Bronchial epithelial cell (primary cell): ENCODE measurements around the gene MGLL. TPM values are rescaled to one million over a fixed set of nuclear protein-coding genes. Genes with fewer than 3 reads are reported as not detected.
A peak's percentile ranks its signal among the peaks of the same experiment; 100 is the strongest.

Source experiments
- DNase-seq: peaks from one replicate; pipeline ENCODE4 v3.0.0-alpha.2; 2010; ENCODE audit warnings: low read depth
- FAIRE-seq: peaks from 2 replicates; lab custom pipeline; 2011; peaks lifted over from hg19 to GRCh38; lab: Jason Lieb, UNC
- H3K27me3 ChIP-seq: 2 replicates; pipeline ENCODE4 v1.5.1; 2011; ENCODE audit warnings: low read length; ENCODE audit not compliant: control insufficient read depth, insufficient read depth
- H3K36me3 ChIP-seq: 2 replicates; pipeline ENCODE4 v1.5.1; 2011; ENCODE audit warnings: low read length; ENCODE audit not compliant: control insufficient read depth, insufficient read depth
- H3K4me3 ChIP-seq: 2 replicates; pipeline ENCODE4 v1.5.1; 2011; ENCODE audit warnings: mild to moderate bottlenecking, low read depth, low read length, control low read depth
- total RNA-seq: library from RNA; depleted of rRNA; stranded (reverse); fragments of >200 nt; gene quantifications from 2 replicates; pipeline ENCODE4 v1.2.1, GENCODE V29; 2014
- TF ChIP-seq, protein P1 (sequence below): IDR thresholded peaks from 2 replicates; pipeline ENCODE4 v1.5.1; 2011; ENCODE audit warnings: mild to moderate bottlenecking, moderate library complexity, low read length, control low read depth, inconsistent platforms; ENCODE audit not compliant: insufficient read depth, severe bottlenecking

MGLL gene
- total RNA-seq, 1 donor from 2014 or later, result 25.5 TPM

GRCh38 chr3:127775398-127776109, 46.8 kb downstream of the MGLL start:
- no peak for FAIRE-seq
- Histone ChIP-seq H3K27me3 (no peaks in the 10 kb centered on the region), H3K4me3 (no peak overlapping the region), H3K36me3 (peaks cover 1% of the 10 kb centered on the region)
- TF ChIP-seq, protein P1, sequence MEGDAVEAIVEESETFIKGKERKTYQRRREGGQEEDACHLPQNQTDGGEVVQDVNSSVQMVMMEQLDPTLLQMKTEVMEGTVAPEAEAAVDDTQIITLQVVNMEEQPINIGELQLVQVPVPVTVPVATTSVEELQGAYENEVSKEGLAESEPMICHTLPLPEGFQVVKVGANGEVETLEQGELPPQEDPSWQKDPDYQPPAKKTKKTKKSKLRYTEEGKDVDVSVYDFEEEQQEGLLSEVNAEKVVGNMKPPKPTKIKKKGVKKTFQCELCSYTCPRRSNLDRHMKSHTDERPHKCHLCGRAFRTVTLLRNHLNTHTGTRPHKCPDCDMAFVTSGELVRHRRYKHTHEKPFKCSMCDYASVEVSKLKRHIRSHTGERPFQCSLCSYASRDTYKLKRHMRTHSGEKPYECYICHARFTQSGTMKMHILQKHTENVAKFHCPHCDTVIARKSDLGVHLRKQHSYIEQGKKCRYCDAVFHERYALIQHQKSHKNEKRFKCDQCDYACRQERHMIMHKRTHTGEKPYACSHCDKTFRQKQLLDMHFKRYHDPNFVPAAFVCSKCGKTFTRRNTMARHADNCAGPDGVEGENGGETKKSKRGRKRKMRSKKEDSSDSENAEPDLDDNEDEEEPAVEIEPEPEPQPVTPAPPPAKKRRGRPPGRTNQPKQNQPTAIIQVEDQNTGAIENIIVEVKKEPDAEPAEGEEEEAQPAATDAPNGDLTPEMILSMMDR, result no peak
- no peak for DNase-seq

- H3K36me3 ChIP-seq, result peaks cover 1% of the 10 kb centered on the region
- FAIRE-seq, result no peak
- no peak overlapping the region for H3K4me3 ChIP-seq
- no peaks in the 10 kb centered on the region for H3K27me3 ChIP-seq
- DNase-seq, result no peak
- TF ChIP-seq, protein P1, result no peak
Measured at GRCh38 chr3:127774647-127775046, 47.7 kb downstream of the MGLL start.

GRCh38 chr3:127773752-127774395, 48.4 kb downstream of the MGLL start:
- FAIRE-seq, result no peak
- H3K36me3 ChIP-seq, result peaks cover 1% of the 10 kb centered on the region

GRCh38 chr3:127772827-127773751, 49.2 kb downstream of the MGLL start:
- DNase-seq (no peak), FAIRE-seq (peak; percentile 72)
- TF ChIP-seq, protein P1, result no peak
- Histone ChIP-seq H3K36me3 (peaks cover 1% of the 10 kb centered on the region), H3K4me3 (no peak overlapping the region), H3K27me3 (no peaks in the 10 kb centered on the region)

More at GRCh38 chr3:127773752-127774395, 48.4 kb downstream of the MGLL start:
- DNase-seq, result no peak
- Histone ChIP-seq H3K27me3 (no peaks in the 10 kb centered on the region), H3K4me3 (no peak overlapping the region)
- TF ChIP-seq, protein P1, result no peak

GRCh38 chr3:127772273-127772672, 50.0 kb downstream of the MGLL start:
- TF ChIP-seq, protein P1, result no peak
- DNase-seq (no peak), FAIRE-seq (no peak)
- Histone ChIP-seq H3K27me3 (no peaks in the 10 kb centered on the region), H3K36me3 (no peaks in the 10 kb centered on the region), H3K4me3 (no peak overlapping the region)
